GM12878 (cell line): ENCODE measurements around the gene PACS2. TPM values are rescaled to one million over a fixed set of nuclear protein-coding genes. Genes with fewer than 3 reads are reported as not detected.

Experiments
- ATAC-seq: fragments of 200-7000 bp; cut with Tn5 transposase; 3 replicates; pipeline ENCODE4 v1.9.1; 2020; ENCODE audit warnings: mild to moderate bottlenecking, moderate library complexity
- BruUV-seq: library from RNA; stranded (reverse); fragments of 400-500 nt; replicated peaks from 2 replicates; lab custom pipeline; 2021; lab: Mats Ljungman, UMichigan
- CTCF ChIA-PET: fragments of 300-600 bp; sonication (Branson Sonifier 250); formaldehyde crosslinking; extraction: SDS; loops from one replicate; lab custom pipeline; 2021; ENCODE audit warnings: inconsistent platforms; lab: Yijun Ruan, JAX
- POLR2A ChIA-PET: fragments of 350-600 bp; formaldehyde crosslinking; extraction: SDS; loops from one replicate; lab custom pipeline; 2021; ENCODE audit warnings: inconsistent platforms; lab: Charles Lee
- RAD21 ChIA-PET: fragments of 300-600 bp; sonication (Branson Sonifier 250); formaldehyde crosslinking; loops from one replicate; lab custom pipeline; 2023; ENCODE audit warnings: antibody characterized with exemption; ENCODE audit not compliant: unreplicated experiment; lab: Charles Lee
- SMC1A ChIA-PET: fragments of 300-600 bp; sonication (Branson Sonifier 250); formaldehyde crosslinking; loops from one replicate; lab custom pipeline; 2023; ENCODE audit not compliant: unreplicated experiment, uncharacterized antibody; lab: Charles Lee
- DNase-seq: peaks from one replicate; pipeline ENCODE4 v3.0.0-alpha.2; 2011; ENCODE audit warnings: low read depth, low spot score
- FAIRE-seq: peaks from 3 replicates; lab custom pipeline; 2011; peaks lifted over from hg19 to GRCh38; lab: Jason Lieb, UNC
- H2AFZ ChIP-seq: 2 replicates; pipeline ENCODE4 v1.6.0; 2011; ENCODE audit warnings: low read depth, low read length, control low read depth; ENCODE audit not compliant: control insufficient read depth
- H3K27ac ChIP-seq: 2 replicates; pipeline ENCODE4 v1.5.1; 2011; ENCODE audit warnings: control low read depth; ENCODE audit not compliant: control insufficient read depth, insufficient read depth
- H3K27me3 ChIP-seq, 2 experiments: replicated peaks in 1 of 2; 2 replicates each; pipeline versions ENCODE4 v1.6.0 to v1.6.1; 2011; ENCODE audit warnings: low read length in 1 of 2; ENCODE audit not compliant: control insufficient read depth in 2 of 2, insufficient read depth in 2 of 2
- H3K36me3 ChIP-seq, 2 experiments: 2 replicates each; pipeline ENCODE4 v1.5.1; 2011; ENCODE audit warnings: low read length in 1 of 2; ENCODE audit not compliant: control insufficient read depth in 2 of 2, insufficient read depth in 2 of 2
- H3K4me1 ChIP-seq: 2 replicates; pipeline ENCODE4 v1.6.1; 2011; ENCODE audit warnings: mild to moderate bottlenecking, low read length, moderate library complexity, mixed read lengths; ENCODE audit not compliant: control insufficient read depth, insufficient read depth
- H3K4me2 ChIP-seq: 2 replicates; pipeline ENCODE4 v1.6.0; 2011; ENCODE audit warnings: control low read depth; ENCODE audit not compliant: control insufficient read depth, insufficient read depth
- H3K4me3 ChIP-seq: fragments of 200-600 bp; sonication (generic); 2 replicates; pipeline ENCODE4 v1.5.1; 2016
- H3K79me2 ChIP-seq: 2 replicates; pipeline ENCODE4 v1.6.0; 2011; ENCODE audit warnings: low read length; ENCODE audit not compliant: control insufficient read depth, insufficient read depth
- H3K9ac ChIP-seq: 2 replicates; pipeline ENCODE4 v1.8.0; 2011; ENCODE audit warnings: low read length, control low read depth, mixed read lengths; ENCODE audit not compliant: control insufficient read depth, insufficient read depth
- H3K9me3 ChIP-seq: replicated peaks from 3 replicates; pipeline ENCODE4 v1.5.1; 2011; ENCODE audit warnings: mild to moderate bottlenecking, low read length; ENCODE audit not compliant: control insufficient read depth, insufficient read depth
- H4K20me1 ChIP-seq: 2 replicates; pipeline ENCODE4 v1.6.0; 2011; ENCODE audit not compliant: control insufficient read depth, insufficient read depth
- DPF2 ChIP-seq: fragments of 450-650 bp; IDR thresholded peaks from 2 replicates; pipeline ENCODE4 v1.6.1; 2017; ENCODE audit warnings: mild to moderate bottlenecking
- E2F4 ChIP-seq: IDR thresholded peaks from 2 replicates; pipeline ENCODE4 v1.6.1; 2012; ENCODE audit warnings: low read depth, low read length, improper control_type of control experiment
- EED ChIP-seq: sonication (generic); IDR thresholded peaks from 2 replicates; pipeline ENCODE4 v1.6.1; 2016; ENCODE audit warnings: antibody characterized with exemption, low read depth
- JUNB ChIP-seq: IDR thresholded peaks from 2 replicates; pipeline ENCODE4 v1.6.1; 2016; ENCODE audit warnings: antibody characterized with exemption, mild to moderate bottlenecking
- JUND ChIP-seq: IDR thresholded peaks from 2 replicates; pipeline ENCODE4 v1.6.1; 2012; ENCODE audit warnings: low read depth, mild to moderate bottlenecking, low read length, improper control_type of control experiment, moderate library complexity
- KLF5 ChIP-seq: fragments of 450-650 bp; IDR thresholded peaks from 2 replicates; pipeline ENCODE4 v1.6.1; 2014; ENCODE audit warnings: mild to moderate bottlenecking; ENCODE audit not compliant: partially characterized antibody
- MLLT1 ChIP-seq: fragments of 450-650 bp; IDR thresholded peaks from 2 replicates; pipeline ENCODE4 v1.6.1; 2016; ENCODE audit warnings: mild to moderate bottlenecking
- PML ChIP-seq: IDR thresholded peaks from 2 replicates; pipeline ENCODE4 v1.6.1; 2012; ENCODE audit warnings: low read length, inconsistent platforms
- POU2F2 ChIP-seq: IDR thresholded peaks from 3 replicates; pipeline ENCODE4 v1.6.1; 2011; ENCODE audit warnings: low read depth, mild to moderate bottlenecking, low read length, borderline replicate concordance
- ZSCAN29 ChIP-seq: fragments of 450-650 bp; IDR thresholded peaks from 2 replicates; pipeline ENCODE4 v1.6.1; 2017; ENCODE audit warnings: mild to moderate bottlenecking, moderate library complexity
- WGBS: methylation state at CpG from one replicate; pipeline ENCODE4 v1.1.6; 2016; ENCODE audit warnings: low lambda C conversion rate; ENCODE audit not compliant: insufficient replicate concordance, insufficient coverage; ENCODE audit errors: missing lambda C conversion rate; 5-methylcytosine and 5-hydroxymethylcytosine counted together
- in situ Hi-C: fragments of 300-500 bp; cut with MboI; formaldehyde crosslinking; loops from 9 replicates; pipeline ENCODE4 v1.14.3; 2018; ENCODE audit warnings: mixed read lengths
- intact Hi-C: fragments of 100-400 bp; cut with micrococcal nuclease; formaldehyde crosslinking; loops from one replicate; pipeline ENCODE4 v1.14.2; 2022; ENCODE audit not compliant: unreplicated experiment
- polyA plus RNA-seq, 11 experiments: library from polyadenylated mRNA; depleted of rRNA in 4 of 11; unstranded in 6 of 11; stranded (reverse) in 5 of 11; fragments of >200 nt; fragmentation: Nextera tagmentation in 4 of 11; fragmentation: Illumina TruSeq in 1 of 11; extraction: Ambion mirVana in 4 of 11; extraction: Trizol in 1 of 11; gene quantifications; 1 replicate in 1 of 11; 2 replicates in 10 of 11; pipeline versions ENCODE4 v1.2.1 to v1.2.3, GENCODE V29; 2011 to 2016; ENCODE audit warnings: inconsistent platforms in 2 of 11, missing spikeins in 2 of 11, low read depth in 1 of 11
- total RNA-seq, 4 experiments: library from RNA; depleted of rRNA in 3 of 4; stranded (reverse); fragments of >200 nt in 3 of 4; fragmentation: Illumina TruSeq in 1 of 4; extraction: Trizol in 1 of 4; gene quantifications; 2 replicates each; pipeline versions ENCODE4 v1.2.1 to v1.2.3, GENCODE V29; 2013 to 2021
- TF ChIP-seq, protein P1 (sequence below): fragments of 450-650 bp; IDR thresholded peaks from 2 replicates; pipeline ENCODE4 v1.6.1; 2017; ENCODE audit warnings: mild to moderate bottlenecking

The PACS2 gene
- total and polyA plus RNA-seq, 10 of the 15 experiments (the other 5 are each of a cell fraction or from before 2014, with no cell fraction given), result 0.21 to 37.3 (median 9.4) TPM

DNA sequence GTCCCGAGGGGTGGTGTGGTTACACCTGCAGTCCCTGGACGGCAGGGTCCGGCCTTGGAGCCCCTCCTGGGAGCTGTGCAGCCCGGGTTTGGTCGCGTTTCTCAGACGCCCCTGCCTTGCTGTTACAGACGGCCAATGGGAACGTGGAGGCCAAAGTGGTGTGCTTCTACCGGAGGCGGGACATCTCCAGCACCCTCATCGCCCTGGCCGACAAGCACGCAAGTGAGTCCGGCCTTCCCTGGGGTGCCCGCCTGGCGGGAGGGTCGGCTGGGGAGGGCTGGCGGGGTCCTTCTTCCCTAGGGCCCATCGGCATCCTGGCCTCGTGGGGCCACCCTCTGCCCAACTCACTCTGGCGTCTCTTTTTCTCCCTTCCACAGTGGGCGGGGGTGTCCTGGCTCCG lies 130.7 kb downstream of the PACS2 start:
- WGBS, result 78% methylated on average over 20 of the region's 24 CpGs
- ChIA-PET RAD21 (no interaction called here), CTCF (no interaction called here), POLR2A (no interaction called here), SMC1A (no interaction called here)
- TF ChIP-seq JUNB (no peak), MLLT1 (no peak), JUND (no peak), DPF2 (no peak), E2F4 (no peak), EED (no peak), PML (no peak), POU2F2 (no peak), ZSCAN29 (no peak), KLF5 (no peak)
- TF ChIP-seq, protein P1, sequence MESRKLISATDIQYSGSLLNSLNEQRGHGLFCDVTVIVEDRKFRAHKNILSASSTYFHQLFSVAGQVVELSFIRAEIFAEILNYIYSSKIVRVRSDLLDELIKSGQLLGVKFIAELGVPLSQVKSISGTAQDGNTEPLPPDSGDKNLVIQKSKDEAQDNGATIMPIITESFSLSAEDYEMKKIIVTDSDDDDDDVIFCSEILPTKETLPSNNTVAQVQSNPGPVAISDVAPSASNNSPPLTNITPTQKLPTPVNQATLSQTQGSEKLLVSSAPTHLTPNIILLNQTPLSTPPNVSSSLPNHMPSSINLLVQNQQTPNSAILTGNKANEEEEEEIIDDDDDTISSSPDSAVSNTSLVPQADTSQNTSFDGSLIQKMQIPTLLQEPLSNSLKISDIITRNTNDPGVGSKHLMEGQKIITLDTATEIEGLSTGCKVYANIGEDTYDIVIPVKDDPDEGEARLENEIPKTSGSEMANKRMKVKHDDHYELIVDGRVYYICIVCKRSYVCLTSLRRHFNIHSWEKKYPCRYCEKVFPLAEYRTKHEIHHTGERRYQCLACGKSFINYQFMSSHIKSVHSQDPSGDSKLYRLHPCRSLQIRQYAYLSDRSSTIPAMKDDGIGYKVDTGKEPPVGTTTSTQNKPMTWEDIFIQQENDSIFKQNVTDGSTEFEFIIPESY, result no peak
- DNase-seq (no peak), FAIRE-seq (no peak), ATAC-seq (no peak)
- no peak overlapping the region for H3K4me3 ChIP-seq
- H3K36me3 ChIP-seq, result peaks cover 0 to 19% of the 10 kb centered on the region in 2 experiments; a peak in 3 of 4 replicates
- no peaks in the 10 kb centered on the region for H3K9me3 ChIP-seq
- no peaks in the 10 kb centered on the region for H3K79me2 ChIP-seq
- H2AFZ ChIP-seq, result no peak overlapping the region
- H3K27me3 ChIP-seq, result no peaks in the 10 kb centered on the region
- H3K4me2 ChIP-seq, result no peak overlapping the region
- H3K4me1 ChIP-seq, result no peaks in the 10 kb centered on the region
- no peak overlapping the region for H3K27ac ChIP-seq
- H4K20me1 ChIP-seq, result no peaks in the 10 kb centered on the region
- in situ Hi-C loops, result no loop called here
- no TSS peak for BruUV-seq
- no peak overlapping the region for H3K9ac ChIP-seq
- intact Hi-C loops, result no loop called here
